HL-60/S4 treated with retinoic acid at 250 ng/mL for 4 days and 3 days (cell line): ENCODE data around the gene CPLX3.

Experiments
- in situ Hi-C: fragments of 300-500 bp; cut with MboI; formaldehyde crosslinking; loops from 2 replicates; pipeline ENCODE4 v1.7.0; 2022; ENCODE audit warnings: low sequenced_read_pairs

CPLX3 gene

GRCh38 chr15:74869726-74870407 is 43.4 kb downstream of the CPLX3 start:
- in situ Hi-C loops, result no loop called here

- in situ Hi-C loops, result no loop called here
Measured at GRCh38 chr15:74870436-74871215, 44.2 kb downstream of the CPLX3 start.

GRCh38 chr15:74872702-74873035 is 46.2 kb downstream of the CPLX3 start:
- in situ Hi-C loops, result no loop called here

DNA sequence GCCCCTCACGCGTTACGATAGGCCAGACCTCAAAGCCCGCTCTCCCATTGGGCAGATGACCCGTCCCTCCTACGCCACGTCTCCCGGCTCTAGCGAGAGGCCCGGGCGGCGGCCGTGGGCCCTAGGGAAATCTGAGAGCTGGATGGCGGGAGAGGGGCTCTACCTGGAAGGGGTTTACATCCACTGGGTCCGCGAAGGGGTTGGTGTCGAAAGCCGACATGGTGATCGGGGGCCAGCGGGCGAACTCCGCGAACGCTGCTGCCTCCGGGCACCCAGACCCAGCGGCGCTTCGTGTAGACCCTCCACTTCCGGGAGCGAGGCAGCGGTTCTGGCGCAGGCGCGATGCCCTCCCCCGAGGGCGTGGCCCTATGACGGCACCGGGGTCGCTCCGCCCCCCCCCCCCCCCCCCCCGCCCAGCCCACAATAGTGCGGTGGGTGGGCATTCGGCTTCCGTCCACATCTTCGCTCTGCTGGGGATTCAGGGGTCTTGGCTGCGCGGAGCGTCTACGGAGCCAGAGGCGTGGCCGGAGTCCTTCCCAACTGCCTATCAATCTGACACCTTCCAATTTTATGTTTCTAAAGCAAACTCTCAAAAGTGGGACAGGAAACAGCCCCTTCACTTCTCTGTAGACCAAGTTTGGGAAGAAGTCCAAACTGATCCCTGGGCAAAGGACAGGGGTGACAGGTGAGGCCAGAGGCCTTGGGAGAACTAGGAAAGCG is 46.8 kb downstream of the CPLX3 start, which contains the start of gene SCAMP2:
TSS of gene SCAMP2 (minus strand) at position 330 of the 720 bp plus-strand sequence. CDS start at position 220, 110 bp downstream.
- in situ Hi-C loops, result no loop called here

DNA sequence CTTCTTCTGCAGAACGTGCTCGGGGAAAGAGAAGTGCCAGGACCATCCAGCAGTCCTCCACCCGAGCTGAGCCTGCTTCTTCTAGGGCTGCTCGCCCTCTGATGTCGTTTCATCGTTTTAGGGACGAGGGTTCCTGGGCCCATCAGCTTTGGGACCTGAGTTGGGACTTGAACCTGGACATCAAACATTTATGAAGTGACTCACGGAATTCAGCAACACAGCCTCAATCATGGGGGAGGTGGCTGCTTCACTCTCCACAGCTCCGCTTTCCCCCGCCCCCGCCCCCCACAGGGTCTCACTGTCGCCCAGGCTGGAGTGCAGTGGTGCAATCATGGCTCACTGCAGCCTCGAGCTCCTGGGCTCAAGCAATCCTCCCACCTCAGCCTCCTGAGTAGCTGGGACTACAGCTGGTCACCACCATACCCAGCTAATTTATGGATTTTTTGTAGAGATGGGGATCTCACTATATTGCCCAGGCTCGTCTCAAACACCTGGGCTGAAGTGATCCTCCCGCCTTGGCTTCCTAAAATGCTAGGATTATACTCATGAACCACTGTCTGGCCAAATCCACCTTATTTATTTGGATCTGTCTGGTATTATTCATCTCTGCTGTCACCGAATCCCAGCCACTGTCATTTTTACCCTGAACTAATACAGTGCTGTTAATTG is 47.5 kb downstream of the CPLX3 start:
- in situ Hi-C loops, result no loop called here

GRCh38 chr15:74878273-74878672 is 51.8 kb downstream of the CPLX3 start:
- in situ Hi-C loops, result no loop called here
